Breast epithelium (tissue), 4 donors: ENCODE measurements around the gene CLDND2. TPM values are rescaled to one million over a fixed set of nuclear protein-coding genes. Genes with fewer than 3 reads are reported as not detected.

Experiments used
- DNase-seq, 2 donors: peaks; one replicate each; pipeline ENCODE4 v3.0.0-alpha.2; 2019; ENCODE audit warnings: low spot score in 2 of 2
- H3K27ac ChIP-seq, 2 donors: fragments of 200-600 bp; sonication (generic) in 1 of 2; one replicate each; pipeline ENCODE4 v1.5.1; 2016 to 2019; ENCODE audit warnings: mild to moderate bottlenecking in 1 of 2
- H3K27me3 ChIP-seq, 2 donors: fragments of 200-600 bp; sonication (generic) in 1 of 2; one replicate each; pipeline versions ENCODE4 v1.5.1 to v1.6.0; 2017 to 2019; ENCODE audit warnings: control low read depth in 1 of 2, mild to moderate bottlenecking in 1 of 2
- H3K36me3 ChIP-seq: fragments of 200-600 bp; one replicate; pipeline ENCODE4 v1.5.1; 2019
- H3K4me1 ChIP-seq, 2 donors: fragments of 200-600 bp; sonication (generic); one replicate each; pipeline ENCODE4 v1.5.1; 2016 to 2019; ENCODE audit warnings: control low read depth in 1 of 2
- H3K4me3 ChIP-seq, 3 donors: fragments of 200-600 bp; sonication (generic); 1 replicate in 2 of 3; 2 replicates in 1 of 3; pipeline ENCODE4 v1.5.1; 2016 to 2019; ENCODE audit warnings: mild to moderate bottlenecking in 3 of 3, moderate library complexity in 2 of 3
- H3K9me3 ChIP-seq, 2 donors: fragments of 200-600 bp; sonication (generic) in 1 of 2; one replicate each; pipeline ENCODE4 v1.5.1; 2016 to 2019; ENCODE audit warnings: control low read depth in 1 of 2
- CTCF ChIP-seq, 3 donors: fragments of 450-650 bp; IDR thresholded peaks; one replicate each; pipeline ENCODE4 v1.5.1; 2016 to 2017; ENCODE audit warnings: antibody characterized with exemption in 3 of 3, mild to moderate bottlenecking in 3 of 3, moderate library complexity in 3 of 3
- POLR2A ChIP-seq: fragments of 450-650 bp; IDR thresholded peaks from one replicate; pipeline ENCODE4 v1.6.1; 2016; ENCODE audit warnings: antibody characterized with exemption, mild to moderate bottlenecking, moderate library complexity
- POLR2AphosphoS5 ChIP-seq, 3 donors: sonication (generic); formaldehyde crosslinking; IDR thresholded peaks; one replicate each; pipeline ENCODE4 v1.6.1; 2017; ENCODE audit warnings: antibody characterized with exemption in 3 of 3
- intact Hi-C: fragments of 100-400 bp; cut with DNase I; formaldehyde crosslinking; loops from one replicate; pipeline ENCODE4 v1.15.1; 2023; ENCODE audit warnings: low total_unique reads
- total RNA-seq, 3 donors: library from RNA; depleted of rRNA; stranded (reverse); fragments of >200 nt; gene quantifications; one replicate each; pipeline ENCODE4 v1.1.0, GENCODE V29; 2016

The CLDND2 gene
- total RNA-seq, 3 donors from 2014 or later: not detected

- Histone ChIP-seq H3K36me3 (no peaks in the 10 kb centered on the region), H3K4me3 (no peak overlapping the region), H3K9me3 (no peaks in the 10 kb centered on the region), H3K27ac (no peak overlapping the region), H3K4me1 (no peaks in the 10 kb centered on the region), H3K27me3 (no peaks in the 10 kb centered on the region)
- intact Hi-C loops: no loop called here
- TF ChIP-seq CTCF (IDR thresholded peaks at IDR 0.05): no peak
- TF ChIP-seq POLR2AphosphoS5 (IDR thresholded peaks at IDR 0.05): no peak
- no peak for TF ChIP-seq POLR2A
- no peak for DNase-seq
Measured at GRCh38 chr19:51347209-51347928, 21.4 kb downstream of the CLDND2 start.

DNA sequence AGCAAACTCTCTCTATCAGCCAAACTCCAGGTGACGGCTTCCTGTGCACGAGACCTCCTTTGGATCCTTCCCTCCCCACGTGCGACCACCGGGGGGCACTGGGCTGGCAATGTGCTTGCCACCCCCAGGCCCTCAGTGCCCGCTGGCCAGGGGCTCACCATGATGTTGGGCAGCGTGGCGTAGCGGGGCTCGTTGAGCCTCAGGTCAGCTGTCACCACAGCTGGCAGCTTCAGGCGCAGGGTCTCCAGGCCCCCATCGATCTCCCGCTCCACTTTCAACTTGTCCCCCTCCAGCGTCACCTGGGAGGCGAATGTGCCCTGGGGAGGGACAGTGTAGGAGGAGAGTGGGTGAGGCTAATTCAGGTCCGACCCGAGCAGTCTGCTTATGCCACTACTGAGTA is 22.1 kb downstream of the CLDND2 start:
- Histone ChIP-seq H3K27me3 (no peaks in the 10 kb centered on the region), H3K9me3 (no peaks in the 10 kb centered on the region), H3K4me1 (no peaks in the 10 kb centered on the region), H3K27ac (no peak overlapping the region), H3K36me3 (no peaks in the 10 kb centered on the region), H3K4me3 (no peak overlapping the region)
- no peak for DNase-seq
- TF ChIP-seq CTCF (IDR thresholded peaks at IDR 0.05) (no peak), POLR2A (no peak), POLR2AphosphoS5 (IDR thresholded peaks at IDR 0.05) (no peak)
- intact Hi-C loops: no loop called here

GRCh38 chr19:51345076-51345620 is 23.7 kb downstream of the CLDND2 start:
- no peak overlapping the region for H3K4me3 ChIP-seq
- H3K27me3 ChIP-seq: no peaks in the 10 kb centered on the region
- intact Hi-C loops: loop anchor here (2.0 kb wide), 1 partner anchor 46 kb away; the partner anchor contains the start of gene C19orf84
- no peaks in the 10 kb centered on the region for H3K9me3 ChIP-seq
- DNase-seq: no peak
- no peak overlapping the region for H3K27ac ChIP-seq
- H3K36me3 ChIP-seq: no peaks in the 10 kb centered on the region
- TF ChIP-seq POLR2A (no peak), CTCF (IDR thresholded peaks at IDR 0.05) (no peak), POLR2AphosphoS5 (IDR thresholded peaks at IDR 0.05) (no peak)
- H3K4me1 ChIP-seq: no peaks in the 10 kb centered on the region

DNA sequence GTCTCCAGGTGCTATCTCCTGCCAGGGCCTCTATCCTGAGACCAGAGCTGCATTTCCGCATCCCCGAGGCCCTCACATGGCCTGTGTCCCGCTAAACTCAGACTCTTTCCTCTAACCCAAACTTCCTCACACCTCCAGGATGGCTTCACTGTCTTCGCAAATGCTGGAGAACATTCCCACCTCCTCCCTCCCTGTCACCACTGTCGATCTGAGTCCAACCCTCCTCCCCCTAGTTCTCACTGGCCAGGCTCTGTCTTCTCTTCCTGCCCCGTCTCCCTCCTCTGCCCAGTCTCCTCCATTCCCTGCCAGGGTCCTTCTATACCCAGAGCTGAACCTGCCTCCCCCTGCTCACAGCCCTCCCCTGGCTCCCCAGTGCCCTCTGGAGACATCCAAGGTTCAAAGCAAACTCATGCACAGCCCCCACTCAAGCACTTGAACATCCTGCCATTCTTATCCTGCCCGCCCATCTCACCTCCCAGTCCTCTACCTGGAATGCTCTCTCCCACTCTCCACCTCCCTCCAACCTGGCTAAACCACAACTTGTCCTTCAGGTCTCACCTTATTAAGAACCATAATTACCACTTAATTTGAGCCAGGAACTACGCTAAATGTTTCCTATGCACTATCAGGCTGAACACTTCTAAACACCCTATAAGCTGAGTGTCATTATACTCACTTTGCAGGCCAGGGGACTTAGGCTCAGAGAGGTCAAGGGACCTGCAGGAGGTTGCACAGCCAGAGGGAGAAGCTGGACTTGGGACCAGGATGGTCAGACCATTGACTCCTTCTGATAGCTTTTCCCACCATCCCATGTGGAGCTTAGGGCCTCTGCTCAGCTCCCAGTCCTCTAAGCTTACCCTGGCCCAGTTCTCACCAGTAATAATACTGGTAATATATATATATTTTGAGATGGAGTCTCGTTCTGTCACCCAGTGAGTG is 25.9 kb downstream of the CLDND2 start:
- DNase-seq: no peak
- no peak for TF ChIP-seq POLR2A
- no peak for TF ChIP-seq CTCF (IDR thresholded peaks at IDR 0.05)
- TF ChIP-seq POLR2AphosphoS5 (IDR thresholded peaks at IDR 0.05): no peak
- Histone ChIP-seq H3K9me3 (no peaks in the 10 kb centered on the region), H3K27ac (peak overlapping the region in 1 of 2 donors; percentile 12), H3K27me3 (no peaks in the 10 kb centered on the region), H3K4me3 (no peak overlapping the region), H3K4me1 (no peaks in the 10 kb centered on the region), H3K36me3 (no peaks in the 10 kb centered on the region)
- intact Hi-C loops: no loop called here
